BJ (cell line): ENCODE results near the gene CCR5AS.

Experiments
- CTCF ChIA-PET: fragments of 350-600 bp; formaldehyde crosslinking; extraction: SDS; loops from one replicate; lab custom pipeline; 2021; ENCODE audit warnings: antibody characterized with exemption, inconsistent platforms; lab: Yijun Ruan, JAX
- POLR2A ChIA-PET: fragments of 300-600 bp; sonication (Branson Sonifier 250); formaldehyde crosslinking; extraction: SDS; loops from one replicate; lab custom pipeline; 2021; ENCODE audit warnings: antibody characterized with exemption; lab: Charles Lee
- DNase-seq: peaks from one replicate; pipeline ENCODE4 v3.0.0-alpha.2; 2011; ENCODE audit warnings: low read depth
- H3K27me3 ChIP-seq: 2 replicates; pipeline ENCODE4 v1.6.0; 2011; ENCODE audit warnings: low read length; ENCODE audit not compliant: control insufficient read depth, insufficient read depth
- H3K36me3 ChIP-seq: 2 replicates; pipeline ENCODE4 v1.5.1; 2011; ENCODE audit warnings: low read length; ENCODE audit not compliant: control insufficient read depth, insufficient read depth
- H3K4me3 ChIP-seq: 2 replicates; pipeline ENCODE4 v1.5.1; 2011; ENCODE audit warnings: low read depth, mild to moderate bottlenecking, control low read depth, low read length
- CTCF ChIP-seq: IDR thresholded peaks from 2 replicates; pipeline ENCODE4 v1.5.1; 2011; ENCODE audit warnings: low read depth, mild to moderate bottlenecking, control low read depth, inconsistent platforms, low read length, moderate library complexity; ENCODE audit not compliant: insufficient read depth

CCR5AS gene

DNA sequence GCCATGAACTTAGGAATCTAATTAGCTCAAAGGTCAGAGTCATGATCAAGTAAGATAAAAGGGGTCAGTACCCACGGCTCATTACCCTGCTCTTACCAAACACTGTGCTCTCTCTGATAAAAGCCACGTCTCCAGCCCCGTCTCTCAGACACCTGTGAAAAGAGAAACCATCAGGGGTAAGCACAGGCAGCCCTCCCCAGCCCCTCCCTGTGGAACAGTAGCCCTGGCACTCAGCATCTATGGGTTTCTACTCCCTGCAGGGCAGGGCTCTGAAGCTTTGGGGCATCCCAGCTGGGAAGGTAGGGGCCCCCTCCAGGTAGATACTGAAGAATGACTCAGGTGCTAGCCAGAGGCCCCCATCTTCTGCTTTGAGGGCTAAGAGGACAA, 47.3 kb upstream of the CCR5AS start:
- CTCF ChIA-PET = interaction anchor here (0.8 kb wide), 1 partner anchor 175 kb away, joined by 3 read pairs; no protein-coding TSS in a partner anchor
- no peak for TF ChIP-seq CTCF
- peaks cover 11% of the 10 kb centered on the region for H3K27me3 ChIP-seq

GRCh38 chr3:46453526-46454208, 46.8 kb upstream of the CCR5AS start:
- H3K36me3 ChIP-seq = no peaks in the 10 kb centered on the region
- H3K27me3 ChIP-seq = peaks cover 11% of the 10 kb centered on the region
- no peak overlapping the region for H3K4me3 ChIP-seq
- TF ChIP-seq CTCF = no peak
- POLR2A ChIA-PET = no interaction called here
- no peak for DNase-seq
- CTCF ChIA-PET = interaction anchor here (0.8 to 1.6 kb wide), 2 partner anchors 8 to 176 kb away, joined by 3 to 5 read pairs; no protein-coding TSS in a partner anchor

More for the DNA sequence above, 47.3 kb upstream of the CCR5AS start:
- POLR2A ChIA-PET = no interaction called here
- Histone ChIP-seq H3K4me3 (no peak overlapping the region), H3K36me3 (no peaks in the 10 kb centered on the region)
- no peak for DNase-seq

- peak; percentile 59 for TF ChIP-seq CTCF
- ChIA-PET POLR2A (no interaction called here), CTCF (interaction anchor here (0.6 to 2.1 kb wide), 13 partner anchors 10 to 416 kb away, joined by 3 to 12 read pairs (median 4); partner anchors contain the start of gene CCR5)
- no peak overlapping the region for H3K4me3 ChIP-seq
- H3K36me3 ChIP-seq = no peaks in the 10 kb centered on the region
- DNase-seq = no peak
- peaks cover 9% of the 10 kb centered on the region for H3K27me3 ChIP-seq
These were observed 43.1 kb upstream of the CCR5AS start for GRCh38 chr3:46449755-46450552.

- Histone ChIP-seq H3K27me3 (peaks cover 7% of the 10 kb centered on the region), H3K4me3 (no peak overlapping the region), H3K36me3 (no peaks in the 10 kb centered on the region)
- TF ChIP-seq CTCF = no peak
- POLR2A ChIA-PET = no interaction called here
- no peak for DNase-seq
- CTCF ChIA-PET = interaction anchor here (0.9 to 1.3 kb wide), 3 partner anchors 49 to 243 kb away, joined by 3 read pairs; partner anchors contain the start of gene CCR5
These were observed 41.9 kb upstream of the CCR5AS start for GRCh38 chr3:46448721-46449120.
